Mammary epithelial cell (primary cell): ENCODE results near the gene RYR2.

Experiments used
- EZH2 ChIP-seq: IDR thresholded peaks from 2 replicates; pipeline ENCODE4 v1.6.1; 2012; ENCODE audit warnings: low read length, inconsistent platforms, borderline replicate concordance
- TF ChIP-seq, protein P1 (sequence below), 2 donors: IDR thresholded peaks in 1 of 2; conservative IDR thresholded peaks in 1 of 2; 2 replicates each; pipeline ENCODE4 v1.5.1; 2011 to 2012; ENCODE audit warnings: inconsistent platforms in 2 of 2, low read length in 2 of 2, mild to moderate bottlenecking in 2 of 2, control low read depth in 1 of 2, low read depth in 1 of 2; ENCODE audit not compliant: insufficient read depth in 1 of 2; ENCODE audit errors: extremely low read depth in 1 of 2

DNA sequence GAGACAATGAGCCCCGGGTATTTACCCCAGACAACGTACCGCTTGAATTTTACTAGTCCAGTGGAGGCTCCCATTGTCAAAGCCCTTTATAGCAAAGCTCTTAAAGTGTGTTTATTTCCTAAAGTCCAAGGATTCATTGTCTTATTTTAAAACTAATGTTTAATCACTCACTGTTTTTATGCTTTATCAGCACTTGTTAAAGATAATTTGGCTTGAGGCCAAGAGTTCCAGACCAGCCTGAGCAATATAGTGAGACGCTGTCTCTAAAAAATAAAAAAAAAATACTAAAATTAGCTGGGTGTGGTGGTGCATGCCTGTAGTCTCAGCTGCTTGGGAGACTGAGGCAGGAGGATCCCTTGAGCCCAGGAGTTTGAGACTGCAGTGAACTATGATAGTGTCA lies 202.8 kb downstream of the RYR2 start:
- TF ChIP-seq, protein P1, sequence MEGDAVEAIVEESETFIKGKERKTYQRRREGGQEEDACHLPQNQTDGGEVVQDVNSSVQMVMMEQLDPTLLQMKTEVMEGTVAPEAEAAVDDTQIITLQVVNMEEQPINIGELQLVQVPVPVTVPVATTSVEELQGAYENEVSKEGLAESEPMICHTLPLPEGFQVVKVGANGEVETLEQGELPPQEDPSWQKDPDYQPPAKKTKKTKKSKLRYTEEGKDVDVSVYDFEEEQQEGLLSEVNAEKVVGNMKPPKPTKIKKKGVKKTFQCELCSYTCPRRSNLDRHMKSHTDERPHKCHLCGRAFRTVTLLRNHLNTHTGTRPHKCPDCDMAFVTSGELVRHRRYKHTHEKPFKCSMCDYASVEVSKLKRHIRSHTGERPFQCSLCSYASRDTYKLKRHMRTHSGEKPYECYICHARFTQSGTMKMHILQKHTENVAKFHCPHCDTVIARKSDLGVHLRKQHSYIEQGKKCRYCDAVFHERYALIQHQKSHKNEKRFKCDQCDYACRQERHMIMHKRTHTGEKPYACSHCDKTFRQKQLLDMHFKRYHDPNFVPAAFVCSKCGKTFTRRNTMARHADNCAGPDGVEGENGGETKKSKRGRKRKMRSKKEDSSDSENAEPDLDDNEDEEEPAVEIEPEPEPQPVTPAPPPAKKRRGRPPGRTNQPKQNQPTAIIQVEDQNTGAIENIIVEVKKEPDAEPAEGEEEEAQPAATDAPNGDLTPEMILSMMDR (conservative IDR thresholded peaks at IDR 0.05 in 1 of 2, IDR thresholded peaks at IDR 0.05 in 1 of 2; ENCODE audit: extremely low read depth in 1 of 2, insufficient read depth in 1 of 2, low read depth in 1 of 2, low read length in 2 of 2) = no peak
- TF ChIP-seq EZH2 = no peak
